GM21367 (cell line): ENCODE results near the gene TTF1.
"Not testable (repeated sequence)": the region's sequence is repeated elsewhere in the genome, so short reads cannot be mapped to it uniquely, and the experiment has no call there.

ENCODE experiments used
- ATAC-seq: cut with Tn5 transposase; IDR thresholded peaks from one replicate; pipeline ENCODE4 v1.9.1; 2021; ENCODE audit not compliant: unreplicated experiment

TTF1 gene

DNA sequence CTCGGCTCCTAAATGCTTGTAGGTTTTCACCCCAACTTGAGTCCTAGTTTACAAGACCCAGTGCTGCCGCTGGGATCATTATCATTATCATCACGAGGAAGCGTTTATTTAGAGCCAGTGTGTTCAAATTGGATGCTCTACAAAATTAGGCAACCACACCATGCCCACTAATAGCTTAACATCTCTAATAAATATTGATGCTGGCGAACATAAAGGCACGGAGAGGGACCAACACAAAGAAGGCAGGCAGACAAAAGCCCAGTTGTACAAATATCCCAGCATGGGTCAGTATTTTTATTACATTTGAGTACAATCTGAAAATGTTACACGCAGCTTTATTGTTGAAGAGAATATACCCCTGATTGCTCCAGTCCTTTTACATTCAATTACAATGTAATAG, 8.1 kb upstream of the TTF1 start:
- no peak for ATAC-seq

DNA sequence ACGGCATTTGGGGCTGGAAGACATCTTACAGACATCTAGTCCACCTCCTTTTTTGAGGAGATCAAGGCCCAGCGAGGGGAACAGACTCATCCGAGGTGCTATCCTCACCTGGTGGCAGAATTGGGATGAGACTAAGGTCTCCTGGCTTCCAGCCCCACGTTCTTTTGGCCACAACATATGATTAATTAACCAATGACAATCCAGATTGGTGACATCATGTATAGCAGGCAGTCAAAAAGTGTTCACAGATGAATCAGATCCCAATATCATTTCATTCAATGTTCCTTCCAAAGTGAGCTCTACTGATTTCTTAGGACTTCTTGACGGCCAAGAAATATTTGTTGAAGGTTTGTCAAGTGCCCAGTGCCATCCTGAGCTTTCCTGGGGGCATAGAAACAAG, 7.3 kb upstream of the TTF1 start:
- ATAC-seq, result no peak

DNA sequence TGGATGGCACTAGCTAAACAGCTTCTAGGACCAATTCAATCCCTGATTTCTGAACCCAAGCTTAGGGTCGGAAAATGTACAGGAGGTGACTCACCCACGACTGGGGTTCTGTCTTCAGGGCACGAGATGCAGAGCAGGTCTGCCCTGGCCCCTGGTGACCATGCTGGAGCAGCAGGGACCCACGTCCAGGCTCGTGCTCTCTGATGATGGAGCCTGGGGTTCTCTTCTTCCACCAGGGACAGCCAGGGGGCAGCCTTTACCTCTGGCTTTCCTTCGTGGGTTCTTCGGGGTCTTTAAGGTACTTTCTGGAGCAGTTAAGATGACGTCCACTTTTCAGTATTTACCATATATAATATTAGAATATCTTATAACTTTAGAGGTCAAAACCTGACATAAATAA, 5.4 kb upstream of the TTF1 start:
- no peak for ATAC-seq

DNA sequence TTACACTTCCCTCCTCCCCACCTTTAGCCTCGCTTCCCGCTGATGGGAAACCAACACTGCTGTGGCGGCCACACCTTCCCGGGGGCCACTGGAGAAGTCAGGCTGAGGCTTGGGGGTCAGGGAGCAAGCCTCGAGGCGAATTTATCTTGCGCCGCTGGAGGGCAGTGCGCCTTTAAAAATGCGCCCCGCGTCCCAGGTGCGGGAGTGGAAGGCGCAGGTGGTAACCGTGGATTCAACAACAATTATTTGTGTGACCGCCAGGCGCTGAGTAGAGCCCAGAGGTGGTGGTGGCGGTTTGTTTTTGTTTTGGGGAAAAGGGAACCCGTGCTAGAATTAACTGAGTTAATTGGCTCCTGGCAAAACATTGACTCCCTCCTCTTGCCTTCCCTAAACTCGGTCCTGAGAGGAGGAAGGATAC, 4.5 kb upstream of the TTF1 start:
- no peak for ATAC-seq

- no peak for ATAC-seq
Measured at GRCh38 chr9:132410642-132411041, 4.0 kb upstream of the TTF1 start.

DNA sequence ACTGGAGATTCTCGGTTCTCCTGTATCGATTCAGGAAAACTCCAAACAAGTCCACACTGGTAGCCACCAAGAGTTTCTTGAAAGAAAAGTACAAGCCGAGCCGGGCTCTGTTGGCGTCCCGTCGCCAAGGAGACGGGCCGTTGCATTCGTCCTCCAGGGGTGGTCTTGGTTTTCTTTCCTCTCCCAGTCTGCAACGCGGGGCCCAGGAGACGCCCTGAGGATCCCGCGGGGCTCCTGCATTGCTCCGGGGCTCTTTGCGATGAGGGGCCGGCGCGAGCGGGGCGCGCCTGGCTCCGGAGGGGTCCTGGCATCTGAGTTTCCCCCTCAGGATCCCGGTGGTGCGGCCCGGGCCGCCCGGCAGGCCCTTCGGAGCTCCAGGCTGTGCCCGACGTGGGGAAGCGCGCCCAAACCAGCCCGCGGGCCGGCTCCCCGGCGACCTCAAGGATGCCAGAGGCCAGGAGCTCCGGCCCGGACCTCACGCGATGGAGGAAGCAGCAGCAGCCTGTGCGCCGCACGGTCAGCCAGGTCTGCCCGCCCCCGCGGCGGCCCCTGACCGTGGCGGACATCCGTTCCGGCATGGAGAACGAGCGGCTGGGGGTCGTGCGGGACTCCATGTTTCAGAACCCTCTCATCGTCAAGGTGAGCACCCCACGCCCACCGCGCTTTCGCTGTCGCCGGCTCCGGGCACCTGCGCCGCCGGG, 3.3 kb upstream of the TTF1 start, which contains the start of gene CFAP77:
Gene CFAP77, plus strand, starts transcription at position 384 of the 701 bp plus-strand sequence. Its CDS starts 61 bp downstream, at position 445.
- no peak for ATAC-seq

DNA sequence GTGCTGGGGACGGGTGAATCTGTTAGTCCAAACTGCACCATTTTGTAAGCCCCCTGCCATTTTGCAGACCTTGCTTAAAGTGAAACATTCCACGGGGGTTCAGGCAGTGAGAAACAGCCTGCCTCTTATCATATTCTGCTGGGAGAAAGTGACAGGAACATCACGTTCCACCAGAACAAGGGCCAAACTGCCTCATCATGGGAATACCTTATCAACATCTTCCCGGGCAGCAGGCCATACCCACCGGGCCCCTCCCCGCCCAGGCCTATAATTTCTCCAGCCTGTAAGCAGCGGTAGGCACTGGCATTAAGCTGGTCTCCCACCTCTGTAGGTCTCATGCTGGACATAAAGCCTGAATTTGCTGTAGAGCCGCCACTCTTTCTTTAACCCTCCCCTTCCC, 1.9 kb upstream of the TTF1 start:
- no peak for ATAC-seq

GRCh38 chr9:132407196-132407595, 556 bp upstream of the TTF1 start:
- no peak for ATAC-seq

DNA sequence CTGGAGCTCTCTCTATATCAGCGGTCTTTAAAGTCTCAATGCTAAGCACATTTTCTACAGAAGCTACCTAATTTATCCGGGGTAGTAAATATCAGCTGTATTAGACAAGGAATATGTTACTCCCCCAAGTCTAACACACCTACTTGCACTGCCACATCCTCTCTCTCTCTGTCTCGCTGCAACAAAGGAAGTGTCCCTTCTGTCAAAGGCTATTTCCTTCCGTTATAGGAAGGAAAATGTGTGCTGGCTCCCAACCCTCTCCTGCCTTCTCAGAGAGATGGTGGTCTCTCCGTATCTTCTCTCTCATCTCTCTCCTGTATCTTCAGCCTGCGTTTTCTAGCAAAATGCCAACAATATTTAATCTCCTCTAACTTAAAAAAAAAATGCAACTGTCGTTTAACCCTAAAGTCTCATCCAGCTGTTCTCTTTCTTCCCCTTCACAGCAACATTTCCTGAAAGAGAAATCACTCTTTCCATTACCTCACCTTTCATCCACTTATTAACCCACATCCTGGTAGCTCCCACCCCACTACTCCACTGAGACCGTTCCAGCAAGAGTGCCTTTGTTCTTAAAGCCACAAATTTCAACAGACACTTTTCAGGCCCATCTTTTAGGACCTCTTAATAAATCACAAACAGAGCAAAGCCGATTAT, 2.3 kb downstream of the TTF1 start:
- no peak for ATAC-seq

- no peak for ATAC-seq
Measured at GRCh38 chr9:132401824-132402223, 4.8 kb downstream of the TTF1 start.

- no peak for ATAC-seq
Measured at GRCh38 chr9:132395560-132395959, 11.1 kb downstream of the TTF1 start.

GRCh38 chr9:132391449-132391848, 15.2 kb downstream of the TTF1 start:
- ATAC-seq, result no peak

GRCh38 chr9:132390966-132391365, 15.7 kb downstream of the TTF1 start:
- ATAC-seq, result no peak

DNA sequence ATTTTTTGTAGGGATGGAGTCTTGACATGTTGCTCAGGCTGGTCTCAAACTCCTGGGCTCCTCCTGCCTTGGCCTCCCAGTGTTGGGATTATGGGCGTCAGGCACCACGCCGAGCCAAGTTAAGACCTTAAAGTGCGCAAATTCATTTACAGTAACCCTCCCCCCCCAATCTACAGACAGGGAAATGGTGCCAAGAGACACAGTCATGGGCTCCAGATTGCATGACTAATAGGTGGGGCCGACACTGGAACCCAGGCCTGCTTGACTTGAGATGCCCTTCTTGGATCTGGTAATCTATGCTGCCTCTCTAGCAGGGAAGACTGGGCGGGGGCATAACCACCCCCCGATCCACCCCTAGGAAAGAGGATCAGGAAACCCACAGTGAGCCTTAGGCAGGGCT, 19.5 kb downstream of the TTF1 start:
- no peak for ATAC-seq

GRCh38 chr9:132384376-132384775, 22.3 kb downstream of the TTF1 start:
- no peak for ATAC-seq

- ATAC-seq, result no peak
Measured at GRCh38 chr9:132383462-132383883, 23.2 kb downstream of the TTF1 start.

DNA sequence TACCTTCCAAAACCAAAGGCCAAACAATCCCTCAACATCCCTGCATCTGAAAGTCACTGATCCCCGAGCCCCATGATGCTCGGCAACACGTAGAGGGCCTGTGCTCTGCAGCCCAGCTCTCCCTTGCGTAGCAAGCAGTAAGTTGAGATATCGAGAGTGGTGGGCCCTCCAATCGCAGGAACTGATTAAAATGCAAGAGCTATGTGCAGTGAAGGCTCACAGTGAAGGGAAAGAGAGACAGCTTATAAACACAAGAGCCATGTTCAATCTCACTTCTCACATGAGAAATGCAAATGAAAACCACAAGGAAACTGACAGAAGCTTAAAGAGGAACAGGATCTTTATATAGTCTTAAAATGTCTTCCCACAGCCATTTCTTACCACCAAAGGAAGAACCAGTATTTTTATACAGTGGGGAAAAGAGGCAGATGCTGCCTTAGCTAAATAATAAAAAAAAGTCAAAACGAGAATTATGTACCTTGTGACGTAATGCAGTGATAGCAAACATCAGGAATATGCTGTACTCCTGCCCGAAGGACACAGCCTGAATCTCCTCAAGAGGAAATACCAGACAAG, 24.6 kb downstream of the TTF1 start:
- ATAC-seq, result peak; percentile 57

DNA sequence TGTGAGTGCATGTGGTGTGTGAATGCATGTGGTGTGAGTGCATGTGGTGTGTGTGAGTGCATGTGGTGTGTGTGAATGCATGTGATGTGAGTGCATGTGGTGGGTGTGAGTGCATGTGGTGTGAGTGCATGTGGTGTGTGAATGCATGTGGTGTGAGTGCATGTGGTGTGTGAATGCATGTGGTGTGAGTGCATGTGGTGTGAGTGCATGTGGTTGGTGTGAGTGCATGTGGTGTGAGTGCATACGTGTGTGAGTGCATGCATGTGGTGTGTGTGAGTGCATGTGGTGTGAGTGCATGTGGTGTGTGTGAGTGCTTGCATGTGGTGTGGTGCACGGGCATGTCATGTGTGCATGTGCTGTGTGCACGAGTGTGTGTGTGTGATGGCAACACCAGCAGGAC, 28.2 kb downstream of the TTF1 start:
- not testable (repeated sequence) for ATAC-seq

DNA sequence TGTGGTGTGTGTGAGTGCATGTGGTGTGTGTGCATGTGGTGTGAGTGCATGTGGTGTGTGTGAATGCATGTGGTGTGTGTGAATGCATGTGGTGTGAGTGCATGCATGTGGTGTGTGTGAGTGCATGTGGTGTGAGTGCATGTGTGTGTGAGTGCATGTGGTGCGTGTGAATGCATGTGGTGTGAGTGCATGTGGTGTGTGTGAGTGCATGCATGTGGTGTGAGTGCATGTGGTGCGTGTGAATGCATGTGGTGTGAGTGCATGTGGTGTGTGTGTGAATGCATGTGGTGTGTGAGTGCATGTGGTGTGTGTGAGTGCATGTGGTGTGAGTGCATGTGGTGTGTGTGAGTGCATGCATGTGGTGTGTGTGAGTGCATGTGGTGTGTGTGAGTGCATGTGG, 28.9 kb downstream of the TTF1 start:
- not testable (repeated sequence) for ATAC-seq

- ATAC-seq, result no peak
Measured at GRCh38 chr9:132372177-132373095, 34.2 kb downstream of the TTF1 start.

DNA sequence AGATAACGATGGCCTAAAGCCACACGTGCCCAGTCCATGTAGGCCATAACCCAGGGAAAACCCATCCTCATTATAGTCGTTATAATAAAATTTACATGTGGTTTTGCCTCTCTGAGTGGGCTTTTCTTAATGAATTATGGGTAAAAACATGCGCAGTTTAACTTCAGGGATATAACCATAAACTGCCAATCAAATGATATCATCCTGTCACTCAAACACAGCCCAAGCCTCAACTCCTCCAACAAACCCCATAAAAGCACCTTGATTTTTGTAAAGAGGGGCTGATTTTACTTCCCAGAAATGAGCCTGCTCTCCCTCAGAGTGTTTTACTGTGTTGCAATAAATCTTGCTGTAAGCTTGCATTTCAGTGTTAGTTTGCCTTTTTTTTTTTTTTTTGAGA, 36.0 kb downstream of the TTF1 start:
- no peak for ATAC-seq
